H1 (cell line): ENCODE measurements around the gene PIGV. TPM values are rescaled to one million over a fixed set of nuclear protein-coding genes. Genes with fewer than 3 reads are reported as not detected.

Source experiments
- CTCF ChIA-PET: fragments of 300-600 bp; sonication (Branson Sonifier 250); formaldehyde crosslinking; loops from one replicate; lab custom pipeline; 2021; ENCODE audit not compliant: partially characterized antibody; lab: Charles Lee
- POLR2A ChIA-PET: fragments of 300-600 bp; sonication (Branson Sonifier 250); formaldehyde crosslinking; loops from one replicate; lab custom pipeline; 2021; ENCODE audit warnings: inconsistent platforms; ENCODE audit not compliant: partially characterized antibody; lab: Charles Lee
- DNase-seq, 2 experiments: peaks; one replicate each; pipeline versions ENCODE4 v3.0.0 to v3.0.0-alpha.2; 2010 to 2022; ENCODE audit warnings: low spot score in 2 of 2, low read depth in 1 of 2, mixed read lengths in 1 of 2
- FAIRE-seq: peaks from 2 replicates; lab custom pipeline; 2011; peaks lifted over from hg19 to GRCh38; lab: Jason Lieb, UNC
- H2AFZ ChIP-seq: 2 replicates; pipeline ENCODE4 v1.8.1; 2012; ENCODE audit warnings: low read length, inconsistent platforms
- H2AK5ac ChIP-seq: 2 replicates; pipeline ENCODE4 v1.6.1; 2013; ENCODE audit warnings: low read depth, low read length
- H2BK120ac ChIP-seq: replicated peaks from 2 replicates; pipeline ENCODE3; 2013; ENCODE audit warnings: low read depth, low read length, inconsistent platforms
- H2BK12ac ChIP-seq: 2 replicates; pipeline ENCODE4 v1.6.1; 2013; ENCODE audit warnings: low read depth, low read length
- H2BK15ac ChIP-seq: 2 replicates; pipeline ENCODE4 v1.6.1; 2013; ENCODE audit warnings: low read length
- H2BK20ac ChIP-seq: 2 replicates; pipeline ENCODE4 v1.6.1; 2013; ENCODE audit warnings: low read length
- H2BK5ac ChIP-seq: 2 replicates; pipeline ENCODE4 v1.6.1; 2013; ENCODE audit warnings: low read depth, low read length
- H3K14ac ChIP-seq: 2 replicates; pipeline ENCODE4 v1.6.1; 2013; ENCODE audit warnings: inconsistent platforms; ENCODE audit not compliant: insufficient read length
- H3K18ac ChIP-seq: 2 replicates; pipeline ENCODE4 v1.6.1; 2013; ENCODE audit warnings: low read length; ENCODE audit errors: extremely low read depth
- H3K23ac ChIP-seq: 2 replicates; pipeline ENCODE4 v1.6.1; 2013; ENCODE audit warnings: inconsistent platforms; ENCODE audit not compliant: insufficient read length
- H3K23me2 ChIP-seq: 2 replicates; pipeline ENCODE4 v1.6.1; 2013; ENCODE audit warnings: low read depth, low read length
- H3K27ac ChIP-seq: 2 replicates; pipeline ENCODE4 v1.6.1; 2011; ENCODE audit warnings: low read depth, low read length, inconsistent platforms
- H3K27me3 ChIP-seq, 4 experiments: replicated peaks in 1 of 4; 1 replicate in 1 of 4; 2 replicates in 3 of 4; pipeline versions ENCODE4 v1.6.1 to v1.8.1; 2011 to 2013; ENCODE audit warnings: low read length in 3 of 4, mild to moderate bottlenecking in 3 of 4, inconsistent platforms in 2 of 4, mixed read lengths in 2 of 4, moderate library complexity in 1 of 4; ENCODE audit not compliant: control insufficient read depth in 3 of 4, insufficient read depth in 3 of 4; ENCODE audit errors: extremely low read depth in 1 of 4
- H3K36me3 ChIP-seq, 4 experiments: 2 replicates each; pipeline versions ENCODE4 v1.6.1 to v1.8.1; 2011 to 2013; ENCODE audit warnings: mild to moderate bottlenecking in 4 of 4, low read length in 3 of 4, moderate library complexity in 2 of 4, control low read depth in 1 of 4, inconsistent platforms in 1 of 4; ENCODE audit not compliant: insufficient read depth in 4 of 4, control insufficient read depth in 2 of 4
- H3K4ac ChIP-seq: replicated peaks from 2 replicates; pipeline ENCODE3; 2013; ENCODE audit warnings: low read length, low read depth, mixed read lengths, inconsistent platforms; ENCODE audit not compliant: insufficient read length
- H3K4me1 ChIP-seq, 4 experiments: replicated peaks in 1 of 4; 1 replicate in 1 of 4; 2 replicates in 3 of 4; pipeline versions ENCODE4 v1.6.1 to v1.8.1; 2011 to 2013; ENCODE audit warnings: low read length in 3 of 4, inconsistent platforms in 2 of 4, mixed read lengths in 1 of 4; ENCODE audit not compliant: insufficient read depth in 4 of 4, control insufficient read depth in 3 of 4
- H3K4me2 ChIP-seq, 2 experiments: 2 replicates each; pipeline versions ENCODE4 v1.6.1 to v1.8.1; 2011 to 2013; ENCODE audit warnings: low read depth in 2 of 2, low read length in 2 of 2, control low read depth in 1 of 2, inconsistent platforms in 1 of 2, mild to moderate bottlenecking in 1 of 2; ENCODE audit not compliant: insufficient read depth in 1 of 2
- H3K4me3 ChIP-seq, 4 experiments: fragments of 200-600, 300-600 bp in 1 of 4; sonication (generic), shearing (Covaris generic), sonication (Bioruptor Twin) in 1 of 4; 2 replicates each; pipeline versions ENCODE4 v1.5.1 to v1.8.1; 2011 to 2016; ENCODE audit warnings: low read length in 4 of 4, low read depth in 3 of 4, control low read depth in 2 of 4, inconsistent platforms in 2 of 4, mild to moderate bottlenecking in 2 of 4, mixed read lengths in 1 of 4, moderate library complexity in 1 of 4; ENCODE audit not compliant: insufficient read depth in 2 of 4; ENCODE audit errors: extremely low read depth in 1 of 4
- H3K56ac ChIP-seq: replicated peaks from 2 replicates; pipeline ENCODE3; 2013; ENCODE audit warnings: low read depth, mild to moderate bottlenecking, mixed read lengths, low read length, inconsistent platforms; ENCODE audit not compliant: insufficient read length
- H3K79me1 ChIP-seq: 2 replicates; pipeline ENCODE4 v1.6.1; 2013; ENCODE audit warnings: low read depth, low read length, control low read depth
- H3K79me2 ChIP-seq, 2 experiments: 2 replicates each; pipeline versions ENCODE4 v1.6.1 to v1.8.1; 2012 to 2013; ENCODE audit warnings: low read length in 2 of 2, mild to moderate bottlenecking in 2 of 2, inconsistent platforms in 1 of 2; ENCODE audit not compliant: insufficient read depth in 2 of 2, control insufficient read depth in 1 of 2
- H3K9ac ChIP-seq, 4 experiments: replicated peaks in 1 of 4; 1 replicate in 1 of 4; 2 replicates in 3 of 4; pipeline versions ENCODE4 v1.6.1 to v1.8.1; 2011 to 2013; ENCODE audit warnings: low read depth in 3 of 4, low read length in 3 of 4, control low read depth in 2 of 4, mild to moderate bottlenecking in 2 of 4, moderate library complexity in 2 of 4, inconsistent platforms in 1 of 4; ENCODE audit errors: extremely low read depth in 1 of 4
- H3K9me3 ChIP-seq, 2 experiments: 2 replicates each; pipeline versions ENCODE4 v1.6.1 to v1.8.1; 2012 to 2013; ENCODE audit warnings: mild to moderate bottlenecking in 2 of 2, moderate library complexity in 2 of 2, control low read depth in 1 of 2, inconsistent platforms in 1 of 2, low read depth in 1 of 2, low read length in 1 of 2, mixed read lengths in 1 of 2; ENCODE audit not compliant: insufficient read depth in 2 of 2
- H4K20me1 ChIP-seq, 2 experiments: replicated peaks in 1 of 2; 2 replicates each; pipeline versions ENCODE3 to v1.8.1; 2011 to 2013; ENCODE audit warnings: inconsistent platforms in 2 of 2, low read length in 2 of 2, mild to moderate bottlenecking in 1 of 2; ENCODE audit not compliant: insufficient read depth in 2 of 2, control insufficient read depth in 1 of 2
- H4K5ac ChIP-seq: 2 replicates; pipeline ENCODE4 v1.6.1; 2013; ENCODE audit warnings: low read length, low read depth, mixed read lengths, inconsistent platforms; ENCODE audit not compliant: insufficient read length
- H4K8ac ChIP-seq: 2 replicates; pipeline ENCODE4 v1.8.0; 2013; ENCODE audit warnings: mild to moderate bottlenecking, moderate library complexity, low read length, inconsistent platforms; ENCODE audit not compliant: insufficient read depth; ENCODE audit errors: extremely low read depth
- H4K91ac ChIP-seq: replicated peaks from 2 replicates; pipeline ENCODE3; 2013; ENCODE audit warnings: low read length, mixed read lengths, inconsistent platforms; ENCODE audit not compliant: insufficient read length
- CBX5 ChIP-seq: fragments of 300-800, 300-1000 bp; sonication (generic); IDR thresholded peaks from 2 replicates; pipeline ENCODE4 v1.7.1; 2016; ENCODE audit warnings: antibody characterized with exemption, low read length, low read depth
- CBX8 ChIP-seq: fragments of 300-800, 300-1000 bp; sonication (generic); IDR thresholded peaks from 2 replicates; pipeline ENCODE4 v1.7.1; 2016; ENCODE audit warnings: low read depth, low read length, borderline replicate concordance
- GABPA ChIP-seq: IDR thresholded peaks from 2 replicates; pipeline ENCODE4 v1.6.1; 2011; ENCODE audit warnings: mild to moderate bottlenecking, low read length, moderate library complexity, borderline replicate concordance; ENCODE audit not compliant: insufficient read depth
- GTF2F1 ChIP-seq: IDR thresholded peaks from 2 replicates; pipeline ENCODE4 v1.6.1; 2012; ENCODE audit warnings: low read depth, low read length, improper control_type of control experiment, borderline replicate concordance
- KDM1A ChIP-seq: fragments of 200-600, 300-600 bp; sonication (generic); IDR thresholded peaks from 2 replicates; pipeline ENCODE4 v1.7.1; 2016; ENCODE audit warnings: mild to moderate bottlenecking, low read length, borderline replicate concordance
- MAFK ChIP-seq: IDR thresholded peaks from 2 replicates; pipeline ENCODE4 v1.6.1; 2012; ENCODE audit warnings: low read depth, mild to moderate bottlenecking, improper control_type of control experiment, low read length
- MAX ChIP-seq: IDR thresholded peaks from 2 replicates; pipeline ENCODE4 v1.6.1; 2012; ENCODE audit warnings: inconsistent platforms
- NANOG ChIP-seq: IDR thresholded peaks from 2 replicates; pipeline ENCODE4 v1.6.1; 2011; ENCODE audit warnings: low read length, low read depth, mild to moderate bottlenecking, inconsistent platforms; ENCODE audit not compliant: insufficient read depth, poor library complexity, severe bottlenecking
- POLR2A ChIP-seq, 2 experiments: IDR thresholded peaks; 1 replicate in 1 of 2; 2 replicates in 1 of 2; pipeline ENCODE4 v1.6.1; 2011; ENCODE audit warnings: low read depth in 2 of 2, low read length in 2 of 2, mild to moderate bottlenecking in 2 of 2; ENCODE audit errors: control extremely low read depth in 1 of 2
- RNF2 ChIP-seq: fragments of 200-900, 300-1000 bp; sonication (generic); IDR thresholded peaks from 2 replicates; pipeline ENCODE4 v1.7.1; 2016; ENCODE audit warnings: borderline replicate concordance, low read depth, mild to moderate bottlenecking, antibody characterized with exemption, low read length; ENCODE audit not compliant: poor library complexity, severe bottlenecking; ENCODE audit errors: missing control alignments
- RXRA ChIP-seq: IDR thresholded peaks from 2 replicates; pipeline ENCODE4 v1.6.1; 2011; ENCODE audit warnings: low read depth, mild to moderate bottlenecking, low read length, moderate library complexity; ENCODE audit not compliant: insufficient read depth
- SIRT6 ChIP-seq: IDR thresholded peaks from one replicate; pipeline ENCODE4 v1.7.1; 2012; ENCODE audit warnings: low read length, inconsistent platforms
- TAF7 ChIP-seq: optimal IDR thresholded peaks from 2 replicates; pipeline ENCODE3; 2011; ENCODE audit warnings: low read depth, mild to moderate bottlenecking, inconsistent platforms, low read length, moderate library complexity, borderline replicate concordance
- WGBS, 2 experiments: shearing (Covaris generic) in 1 of 2; methylation state at CpG; one replicate each; pipeline versions ENCODE4 v1.1.6 to v1.1.7; 2013 to 2015; ENCODE audit warnings: low lambda C conversion rate in 2 of 2, mixed read lengths in 2 of 2, inconsistent platforms in 1 of 2, low coverage in 1 of 2, missing lambda C conversion rate in 1 of 2; ENCODE audit not compliant: insufficient replicate concordance in 2 of 2, insufficient coverage in 1 of 2, insufficient read length in 1 of 2; ENCODE audit errors: extremely low coverage in 1 of 2, missing lambda C conversion rate in 1 of 2; 5-methylcytosine and 5-hydroxymethylcytosine counted together
- polyA plus RNA-seq, 7 experiments: library from polyadenylated mRNA; depleted of rRNA in 3 of 7; stranded (reverse) in 5 of 7; unstranded in 2 of 7; fragments of >200 nt in 5 of 7; fragments of 200-250 nt in 2 of 7; gene quantifications; 1 replicate in 5 of 7; 2 replicates in 1 of 7; 4 replicates in 1 of 7; pipeline versions ENCODE4 v1.2.1 to v1.2.3, GENCODE V29; 2011 to 2013; ENCODE audit warnings: missing spikeins in 2 of 7, mixed read lengths in 2 of 7
- total RNA-seq: library from RNA; stranded (reverse); fragmentation: NEBNext Ultra II Directional; extraction: Animal tissue kit (Norgen Biotek cat#: 25700); gene quantifications from 2 replicates; pipeline ENCODE4 v1.2.1, GENCODE V29; 2021

The PIGV gene
- total and polyA plus RNA-seq, 2 of the 8 experiments (the other 6 are each of a cell fraction or from before 2014, with no cell fraction given) = 8.5 to 20.9 TPM

- POLR2A ChIA-PET = interaction anchor here (1.0 kb wide), 1 partner anchor 10 kb away, joined by 4 read pairs; the partner anchor contains the start of gene PIGV
- TF ChIP-seq RXRA (no peak), TAF7 (no peak), NANOG (no peak), MAX (no peak), KDM1A (no peak), GABPA (no peak), CBX5 (no peak), CBX8 (no peak), MAFK (no peak), RNF2 (no peak), SIRT6 (no peak), GTF2F1 (no peak), POLR2A (IDR thresholded peaks at IDR 0.05; ENCODE audit: control extremely low read depth in 1 of 2, low read depth in 2 of 2, low read length in 2 of 2) (no peak)
These were observed 9.9 kb downstream of the PIGV start for GRCh38 chr1:26797627-26798026.

More at GRCh38 chr1:26797627-26798026, 9.9 kb downstream of the PIGV start:
- no peak overlapping the region for H2BK15ac ChIP-seq
- H2BK120ac ChIP-seq = no peak overlapping the region
- H3K4me1 ChIP-seq = peaks cover 3 to 12% (median 5%) of the 10 kb centered on the region in 4 experiments; a peak in 4 of 7 replicates
- H4K20me1 ChIP-seq = peaks cover 0 to 2% of the 10 kb centered on the region in 2 experiments
- no peak for FAIRE-seq
- H3K14ac ChIP-seq = no peak overlapping the region
- H3K9me3 ChIP-seq = no peaks in the 10 kb centered on the region; a peak in 1 of 4 replicates
- H4K91ac ChIP-seq = no peak overlapping the region
- 91% methylated on average over 2 of the region's 2 CpGs; no CpG with 5 or more reads in 1 of the 2 experiments for WGBS, 2 experiments
- H3K4me3 ChIP-seq = no peak overlapping the region
- CTCF ChIA-PET = interaction anchor here (0.9 to 7.0 kb wide), 7 partner anchors 9 to 202 kb away, joined by 3 to 61 read pairs (median 3); partner anchors contain the start of gene PIGV
- no peak overlapping the region for H3K56ac ChIP-seq
- H3K4ac ChIP-seq = no peak overlapping the region
- no peak overlapping the region for H2AFZ ChIP-seq
- no peaks in the 10 kb centered on the region for H3K23me2 ChIP-seq
- H2AK5ac ChIP-seq = no peak overlapping the region
- no peak overlapping the region for H3K18ac ChIP-seq
- no peak overlapping the region for H2BK12ac ChIP-seq
- H3K23ac ChIP-seq = no peak overlapping the region
- no peaks in the 10 kb centered on the region for H3K27me3 ChIP-seq
- H4K8ac ChIP-seq = no peak overlapping the region
- H2BK20ac ChIP-seq = no peak overlapping the region
- H3K79me2 ChIP-seq = no peaks in the 10 kb centered on the region
- H3K79me1 ChIP-seq = no peaks in the 10 kb centered on the region
- no peak overlapping the region for H4K5ac ChIP-seq
- H2BK5ac ChIP-seq = no peak overlapping the region
- no peak overlapping the region for H3K4me2 ChIP-seq
- H3K9ac ChIP-seq = no peak overlapping the region
- DNase-seq = no peak
- H3K27ac ChIP-seq = no peak overlapping the region
- peaks cover 0 to 8% (median 6%) of the 10 kb centered on the region in 4 experiments; a peak in 6 of 8 replicates for H3K36me3 ChIP-seq
